ENCODE results near the gene PDE6C. TPM values are rescaled to one million over a fixed set of nuclear protein-coding genes. Genes with fewer than 3 reads are reported as not detected.

The PDE6C gene
- total RNA-seq, 2 donors from 2014 or later, result not detected

DNA sequence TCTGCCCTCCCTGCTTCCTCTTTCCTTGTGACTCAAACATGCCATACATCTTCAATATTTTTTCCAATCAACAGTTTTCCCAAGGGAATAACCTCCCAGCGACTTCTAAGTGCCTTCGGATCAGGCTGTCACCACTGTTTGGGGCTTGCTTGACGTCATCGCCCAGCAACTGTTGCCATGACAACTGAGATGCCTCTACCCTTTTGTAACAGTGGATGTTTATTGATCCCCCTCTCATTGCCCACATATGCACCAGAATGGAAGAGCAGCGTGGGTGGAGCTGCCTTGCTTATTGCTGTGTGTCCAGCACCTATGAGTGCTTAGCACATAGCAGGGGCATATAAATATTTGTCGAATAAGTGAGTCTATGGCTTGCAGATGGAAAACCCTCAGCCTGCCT, 31.5 kb upstream of the PDE6C start:
- no peak overlapping the region for H3K4me3 Mint-ChIP-seq
- no peak for ATAC-seq
- DNase-seq (ENCODE audit: low spot score), result no peak
- no peaks in the 10 kb centered on the region for H3K36me3 Mint-ChIP-seq
- peaks cover 4% of the 10 kb centered on the region for H3K9me3 Mint-ChIP-seq
- no peak overlapping the region for H3K27ac Mint-ChIP-seq
- peaks cover 8 to 21% of the 10 kb centered on the region in 2 donors for H3K27me3 Mint-ChIP-seq
- no peaks in the 10 kb centered on the region for H3K4me1 Mint-ChIP-seq (ENCODE audit: low read depth in 2 of 2)

DNA sequence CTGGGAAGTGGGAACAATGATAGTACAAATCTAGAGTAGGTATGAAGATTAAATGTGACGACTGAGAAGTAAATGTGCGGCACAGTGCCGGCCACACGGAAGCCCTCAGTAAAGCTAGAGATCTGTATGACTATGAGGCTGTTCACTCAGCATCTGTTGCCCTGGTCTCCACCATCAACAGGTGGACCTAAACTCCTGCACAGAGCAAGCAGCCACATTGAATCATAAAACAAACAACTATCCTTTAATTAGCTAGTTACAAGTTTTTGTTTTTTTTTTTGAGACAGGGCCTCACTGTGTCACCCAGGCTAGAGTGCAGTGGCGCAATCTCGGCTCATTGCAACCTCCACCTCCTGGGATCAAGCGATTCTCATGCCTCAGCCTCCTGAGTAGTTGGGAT, 27.9 kb upstream of the PDE6C start:
- no peaks in the 10 kb centered on the region for H3K4me1 Mint-ChIP-seq (ENCODE audit: low read depth in 2 of 2)
- no peaks in the 10 kb centered on the region for H3K36me3 Mint-ChIP-seq
- DNase-seq (ENCODE audit: low spot score), result no peak
- H3K27me3 Mint-ChIP-seq, result peaks cover 11 to 19% of the 10 kb centered on the region in 2 donors
- no peak overlapping the region for H3K4me3 Mint-ChIP-seq
- peaks cover under 1% of the 10 kb centered on the region for H3K9me3 Mint-ChIP-seq
- no peak overlapping the region for H3K27ac Mint-ChIP-seq
- no peak for ATAC-seq

GRCh38 chr10:93589648-93590562, 22.4 kb upstream of the PDE6C start:
- no peaks in the 10 kb centered on the region for H3K9me3 Mint-ChIP-seq
- H3K4me3 Mint-ChIP-seq, result no peak overlapping the region
- DNase-seq (ENCODE audit: low spot score), result no peak
- no peaks in the 10 kb centered on the region for H3K4me1 Mint-ChIP-seq (ENCODE audit: low read depth in 2 of 2)
- no peak for ATAC-seq
- peaks cover 12 to 18% of the 10 kb centered on the region in 2 donors for H3K27me3 Mint-ChIP-seq
- no peak overlapping the region for H3K27ac Mint-ChIP-seq
- no peaks in the 10 kb centered on the region for H3K36me3 Mint-ChIP-seq

GRCh38 chr10:93590638-93591037, 21.7 kb upstream of the PDE6C start:
- Mint-ChIP-seq H3K27ac (no peak overlapping the region), H3K4me1 (ENCODE audit: low read depth in 2 of 2) (no peaks in the 10 kb centered on the region), H3K36me3 (no peaks in the 10 kb centered on the region), H3K27me3 (peaks cover 12 to 18% of the 10 kb centered on the region in 2 donors), H3K4me3 (no peak overlapping the region), H3K9me3 (no peaks in the 10 kb centered on the region)
- DNase-seq (ENCODE audit: low spot score) (no peak), ATAC-seq (no peak)

DNA sequence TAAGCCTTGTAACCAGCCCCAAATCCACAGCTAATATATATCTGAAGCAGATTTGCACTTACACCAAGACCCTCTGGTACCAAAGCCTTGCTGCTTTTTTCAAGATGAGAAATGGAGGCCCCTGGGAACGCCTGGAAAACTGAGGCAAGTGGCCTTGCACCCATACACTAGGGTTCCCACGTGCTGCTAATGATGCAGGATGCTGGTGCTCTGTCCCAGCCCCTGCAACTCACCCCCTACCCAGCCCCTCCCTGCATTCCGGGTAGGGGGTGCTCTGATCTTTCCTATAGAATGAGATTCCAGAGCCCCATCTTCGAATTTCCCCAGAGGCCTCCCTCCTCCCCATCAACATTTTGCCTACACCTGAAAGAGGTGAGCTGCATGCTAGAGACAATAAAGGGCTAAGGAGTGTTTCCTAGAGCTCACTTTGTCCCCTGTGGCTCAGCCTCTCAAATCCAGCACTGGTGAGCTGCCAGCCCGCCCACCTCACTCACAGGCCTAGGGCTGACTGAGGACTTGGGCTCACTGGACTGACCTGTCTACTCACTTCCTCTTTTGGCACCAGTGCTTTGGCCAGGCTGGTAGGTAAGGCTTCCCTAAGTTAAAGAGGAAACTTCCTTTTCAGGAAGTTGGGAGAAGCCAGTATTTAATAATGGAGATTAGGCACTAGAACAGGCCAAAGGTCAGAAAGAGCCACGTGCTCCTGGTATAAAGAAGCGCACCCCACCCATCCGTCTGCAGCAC, 21.1 kb upstream of the PDE6C start:
- Mint-ChIP-seq H3K9me3 (no peaks in the 10 kb centered on the region), H3K27me3 (peaks cover 12 to 18% of the 10 kb centered on the region in 2 donors), H3K4me1 (ENCODE audit: low read depth in 2 of 2) (no peaks in the 10 kb centered on the region), H3K4me3 (no peak overlapping the region), H3K36me3 (no peaks in the 10 kb centered on the region), H3K27ac (no peak overlapping the region)
- DNase-seq (ENCODE audit: low spot score), result no peak
- no peak for ATAC-seq

DNA sequence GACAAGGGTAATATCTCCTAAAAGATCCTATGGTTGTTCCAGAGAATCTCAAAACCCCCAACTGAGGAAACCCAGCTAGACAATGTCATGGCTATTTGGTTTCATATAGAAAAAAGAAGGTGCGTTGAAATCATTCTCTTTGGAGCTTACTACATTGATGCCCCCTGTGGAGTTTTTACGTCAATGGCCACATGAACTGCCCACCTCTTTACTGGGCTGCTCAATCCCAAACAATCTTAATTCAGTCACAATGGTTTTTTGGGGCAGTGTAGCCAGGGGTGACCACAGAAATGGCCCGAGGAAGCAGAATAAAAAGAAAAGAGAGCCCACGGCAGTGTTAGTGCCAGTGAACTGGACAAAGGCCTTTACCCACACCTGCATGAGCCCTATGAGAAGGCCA, 19.1 kb upstream of the PDE6C start:
- no peak for ATAC-seq
- Mint-ChIP-seq H3K27me3 (peaks cover 12 to 18% of the 10 kb centered on the region in 2 donors), H3K4me3 (no peak overlapping the region), H3K4me1 (ENCODE audit: low read depth in 2 of 2) (no peaks in the 10 kb centered on the region), H3K27ac (no peak overlapping the region), H3K9me3 (no peaks in the 10 kb centered on the region), H3K36me3 (no peaks in the 10 kb centered on the region)
- DNase-seq (ENCODE audit: low spot score), result no peak

GRCh38 chr10:93593749-93594148, 18.6 kb upstream of the PDE6C start:
- Mint-ChIP-seq H3K4me3 (no peak overlapping the region), H3K27ac (no peak overlapping the region), H3K27me3 (peaks cover 11 to 15% of the 10 kb centered on the region in 2 donors), H3K36me3 (no peaks in the 10 kb centered on the region), H3K9me3 (no peaks in the 10 kb centered on the region), H3K4me1 (ENCODE audit: low read depth in 2 of 2) (no peaks in the 10 kb centered on the region)
- ATAC-seq, result no peak
- DNase-seq (ENCODE audit: low spot score), result no peak

DNA sequence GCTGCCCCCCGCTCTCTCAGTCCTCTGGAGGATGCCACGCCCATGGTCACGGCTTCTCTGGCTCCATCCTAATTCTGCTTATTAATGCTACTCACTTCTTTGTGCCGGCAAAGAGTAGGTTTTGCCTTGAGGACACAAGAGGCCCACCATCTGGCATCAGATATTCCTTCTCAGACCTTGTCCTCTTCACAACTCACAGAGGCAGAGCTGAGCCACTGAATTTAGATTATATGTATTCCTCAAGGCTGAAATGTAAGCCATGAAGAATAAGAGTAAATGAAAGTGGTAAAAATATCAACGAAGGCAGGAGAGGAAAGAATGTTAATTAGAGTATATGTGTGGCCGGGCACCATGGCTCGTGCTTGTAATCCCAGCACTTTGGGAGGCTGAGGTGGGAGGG, 17.8 kb upstream of the PDE6C start:
- Mint-ChIP-seq H3K4me3 (no peak overlapping the region), H3K9me3 (no peaks in the 10 kb centered on the region), H3K36me3 (no peaks in the 10 kb centered on the region), H3K27me3 (peaks cover 3 to 8% of the 10 kb centered on the region in 2 donors), H3K4me1 (ENCODE audit: low read depth in 2 of 2) (no peaks in the 10 kb centered on the region), H3K27ac (no peak overlapping the region)
- ATAC-seq (no peak), DNase-seq (ENCODE audit: low spot score) (no peak)

GRCh38 chr10:93595378-93596161, 16.8 kb upstream of the PDE6C start:
- Mint-ChIP-seq H3K36me3 (no peaks in the 10 kb centered on the region), H3K4me1 (ENCODE audit: low read depth in 2 of 2) (no peaks in the 10 kb centered on the region), H3K27ac (no peak overlapping the region), H3K27me3 (peaks cover 6 to 14% of the 10 kb centered on the region in 2 donors), H3K4me3 (no peak overlapping the region), H3K9me3 (no peaks in the 10 kb centered on the region)
- ATAC-seq (peak; percentile 21 to 41), DNase-seq (ENCODE audit: low spot score) (no peak)

DNA sequence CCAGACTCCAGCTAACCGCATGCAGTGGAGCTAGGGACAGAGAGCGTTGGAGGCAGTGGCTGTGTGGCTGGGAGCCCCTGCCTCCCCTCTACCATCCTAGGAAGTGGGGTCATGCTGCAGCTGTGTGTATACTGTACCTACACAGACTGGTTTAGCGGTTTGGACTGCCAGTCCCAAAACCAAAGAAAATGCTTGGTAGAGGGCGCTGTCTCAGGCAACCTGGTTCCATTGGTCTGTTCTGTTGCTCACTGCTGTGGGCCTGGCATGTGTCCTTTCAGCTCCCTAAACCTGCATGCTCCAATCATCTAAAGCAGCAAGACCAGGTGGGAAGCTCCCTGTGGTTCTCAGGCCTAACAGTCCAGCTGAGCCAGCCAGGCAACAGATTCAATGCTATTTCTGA, 15.8 kb upstream of the PDE6C start:
- DNase-seq (ENCODE audit: low spot score) (no peak), ATAC-seq (no peak)
- Mint-ChIP-seq H3K9me3 (no peaks in the 10 kb centered on the region), H3K4me3 (no peak overlapping the region), H3K27me3 (peaks cover 3 to 13% of the 10 kb centered on the region in 2 donors), H3K36me3 (no peaks in the 10 kb centered on the region), H3K27ac (no peak overlapping the region), H3K4me1 (ENCODE audit: low read depth in 2 of 2) (no peaks in the 10 kb centered on the region)

DNA sequence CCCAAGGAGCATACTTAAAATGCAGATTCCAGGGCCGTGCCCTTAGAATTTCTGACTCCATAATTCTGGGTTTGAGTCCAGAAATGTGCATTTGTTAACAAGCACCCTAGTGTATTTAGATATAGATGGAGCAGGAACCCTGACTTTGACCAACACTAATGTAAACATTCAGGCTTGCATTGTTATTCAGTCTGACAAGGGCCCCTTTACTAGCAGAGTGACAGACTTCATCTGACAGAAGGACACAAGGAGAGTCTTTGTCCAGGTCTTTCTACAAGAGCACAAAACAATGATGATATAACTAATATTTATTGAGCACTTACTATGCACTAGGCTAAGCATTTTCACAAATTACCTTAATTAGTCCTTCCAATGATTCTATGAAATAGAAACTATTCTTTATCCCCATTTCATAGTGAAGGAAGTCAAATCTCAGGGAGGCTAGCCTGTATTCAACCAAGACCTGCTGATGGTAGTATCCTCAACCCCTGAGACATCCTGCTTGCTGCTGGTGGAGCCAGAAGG, 15.2 kb upstream of the PDE6C start:
- H3K9me3 Mint-ChIP-seq, result no peaks in the 10 kb centered on the region
- no peak for DNase-seq (ENCODE audit: low spot score)
- no peak overlapping the region for H3K27ac Mint-ChIP-seq

DNA sequence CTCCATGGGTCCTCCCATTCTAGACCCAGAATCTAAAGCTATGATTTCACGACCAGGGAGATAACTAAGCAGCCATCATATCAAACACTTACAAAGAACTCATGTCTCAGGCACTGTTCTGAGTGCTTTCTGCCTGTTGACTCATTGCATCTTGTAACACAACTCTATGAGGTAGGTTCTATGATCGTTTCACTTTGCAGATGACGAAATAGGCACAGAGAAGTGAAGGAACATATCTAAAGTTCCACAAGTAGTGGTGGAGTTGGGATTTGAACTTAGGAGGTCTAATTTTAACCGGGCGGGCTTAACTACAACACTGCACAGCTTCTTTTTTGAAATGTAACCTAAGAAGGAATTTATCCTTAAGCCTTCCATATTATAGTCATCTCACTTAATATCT, 14.2 kb upstream of the PDE6C start:
- no peaks in the 10 kb centered on the region for H3K36me3 Mint-ChIP-seq
- H3K4me1 Mint-ChIP-seq (ENCODE audit: low read depth in 2 of 2), result no peaks in the 10 kb centered on the region
- H3K27me3 Mint-ChIP-seq, result peaks cover 16 to 22% of the 10 kb centered on the region in 2 donors
- DNase-seq (ENCODE audit: low spot score), result no peak
- H3K4me3 Mint-ChIP-seq, result no peak overlapping the region
- no peaks in the 10 kb centered on the region for H3K9me3 Mint-ChIP-seq
- ATAC-seq, result no peak
- no peak overlapping the region for H3K27ac Mint-ChIP-seq

More for the DNA sequence above, 15.2 kb upstream of the PDE6C start:
- Mint-ChIP-seq H3K27me3 (peaks cover 9 to 15% of the 10 kb centered on the region in 2 donors), H3K36me3 (no peaks in the 10 kb centered on the region), H3K4me3 (no peak overlapping the region), H3K4me1 (ENCODE audit: low read depth in 2 of 2) (no peaks in the 10 kb centered on the region)
- ATAC-seq, result no peak

GRCh38 chr10:93599335-93599734, 13.0 kb upstream of the PDE6C start:
- Mint-ChIP-seq H3K9me3 (no peaks in the 10 kb centered on the region), H3K27ac (no peak overlapping the region), H3K4me3 (no peak overlapping the region), H3K4me1 (ENCODE audit: low read depth in 2 of 2) (no peaks in the 10 kb centered on the region), H3K27me3 (peaks cover 20 to 29% of the 10 kb centered on the region in 2 donors), H3K36me3 (no peaks in the 10 kb centered on the region)
- DNase-seq (ENCODE audit: low spot score), result no peak
- ATAC-seq, result no peak

All from natural killer cell treated with Interleukin-12 subunit alpha and Interleukin-12 subunit beta and Interleukin-15 and Interleukin-18, amount 100 ng/mL, for 72 hours (primary cell).